Epithelial cell of proximal tubule (primary cell): ENCODE results near the gene SEZ6L2. TPM values are rescaled to one million over a fixed set of nuclear protein-coding genes. Genes with fewer than 3 reads are reported as not detected.

Source experiments
- DNase-seq: peaks from one replicate; pipeline ENCODE4 v3.0.0-alpha.2; 2011; ENCODE audit warnings: low read depth
- H3K4me3 ChIP-seq: 2 replicates; pipeline ENCODE4 v1.5.1; 2011; ENCODE audit warnings: low read depth, mild to moderate bottlenecking, low read length
- CTCF ChIP-seq: conservative IDR thresholded peaks from 2 replicates; pipeline ENCODE4 v1.5.1; 2012; ENCODE audit warnings: low read depth, mild to moderate bottlenecking, low read length
- total RNA-seq: library from RNA; depleted of rRNA; stranded (reverse); fragments of >200 nt; gene quantifications from 2 replicates; pipeline ENCODE4 v1.2.3, GENCODE V29; 2015

Gene SEZ6L2
- total RNA-seq, 1 donor from 2014 or later = 12.8 TPM

- H3K4me3 ChIP-seq = no peak overlapping the region
- DNase-seq = no peak
- TF ChIP-seq CTCF = no peak
Measured at GRCh38 chr16:29881050-29881449, 18.3 kb downstream of the SEZ6L2 start.

GRCh38 chr16:29878172-29878571, 21.2 kb downstream of the SEZ6L2 start:
- no peak for TF ChIP-seq CTCF
- DNase-seq = no peak
- H3K4me3 ChIP-seq = no peak overlapping the region

- H3K4me3 ChIP-seq = no peak overlapping the region
- no peak for TF ChIP-seq CTCF
- no peak for DNase-seq
Measured at GRCh38 chr16:29877266-29877961, 21.9 kb downstream of the SEZ6L2 start.

GRCh38 chr16:29876594-29877249, 22.6 kb downstream of the SEZ6L2 start:
- H3K4me3 ChIP-seq = no peak overlapping the region
- TF ChIP-seq CTCF = no peak

GRCh38 chr16:29876217-29876593, 23.1 kb downstream of the SEZ6L2 start:
- no peak for TF ChIP-seq CTCF
- no peak for DNase-seq
- no peak overlapping the region for H3K4me3 ChIP-seq

More at GRCh38 chr16:29876594-29877249, 22.6 kb downstream of the SEZ6L2 start:
- DNase-seq = no peak

- DNase-seq = no peak
- TF ChIP-seq CTCF = no peak
- no peak overlapping the region for H3K4me3 ChIP-seq
Measured at GRCh38 chr16:29875206-29875605, 24.1 kb downstream of the SEZ6L2 start.

- DNase-seq = no peak
- H3K4me3 ChIP-seq = no peak overlapping the region
- TF ChIP-seq CTCF = no peak
Measured at GRCh38 chr16:29873319-29873718, 26.0 kb downstream of the SEZ6L2 start.
